Kidney glomerular epithelial cell (primary cell): ENCODE results near the gene NOP10.
A peak's percentile ranks its signal among the peaks of the same experiment; 100 is the strongest.
"Not testable (repeated sequence)": the region's sequence is repeated elsewhere in the genome, so short reads cannot be mapped to it uniquely, and the experiment has no call there.

Experiments used
- DNase-seq: peaks from one replicate; lab custom pipeline; 2025; lab: John Stamatoyannopoulos, UW

Gene NOP10

GRCh38 chr15:34342737-34343575, at the start of gene NOP10, which contains the start of gene NUTM1:
TSS of gene NOP10 (minus strand) at chr15:34343136. CDS start at chr15:34343073, 63 bp downstream.
TSS of gene NUTM1 (plus strand) at chr15:34343315. CDS start at chr15:34343697, 382 bp downstream.
- peak; percentile 95 for DNase-seq

- not testable (repeated sequence) for DNase-seq
These were observed 46.7 kb upstream of the NOP10 start for GRCh38 chr15:34389594-34390086.

- DNase-seq = not testable (repeated sequence)
These were observed 39.0 kb upstream of the NOP10 start for GRCh38 chr15:34381829-34382521.

GRCh38 chr15:34380491-34380890, 37.6 kb upstream of the NOP10 start:
- not testable (repeated sequence) for DNase-seq

- no peak for DNase-seq
These were observed 33.9 kb upstream of the NOP10 start for GRCh38 chr15:34376856-34377255.

- DNase-seq = not testable (repeated sequence)
These were observed 32.6 kb upstream of the NOP10 start for GRCh38 chr15:34375541-34375940.

- no peak for DNase-seq
These were observed 31.9 kb upstream of the NOP10 start for GRCh38 chr15:34374816-34375215.

- DNase-seq = no peak
These were observed 31.0 kb upstream of the NOP10 start for GRCh38 chr15:34373951-34374350.

- DNase-seq = no peak
These were observed 27.7 kb upstream of the NOP10 start for GRCh38 chr15:34370643-34371042.

GRCh38 chr15:34370129-34370528, 27.2 kb upstream of the NOP10 start:
- no peak for DNase-seq

- DNase-seq = peak; percentile 77
These were observed 24.5 kb upstream of the NOP10 start, which contains the start of gene LPCAT4 for GRCh38 chr15:34367101-34368081. TSS of gene LPCAT4 (minus strand) at chr15:34367196. CDS start at chr15:34367100, 96 bp downstream.

- DNase-seq = peak; percentile 52
These were observed 23.5 kb upstream of the NOP10 start for GRCh38 chr15:34366271-34367065.

- DNase-seq = no peak
These were observed 22.9 kb upstream of the NOP10 start for GRCh38 chr15:34365836-34366235.

- no peak for DNase-seq
These were observed 22.3 kb upstream of the NOP10 start for GRCh38 chr15:34365091-34365825.

- DNase-seq = no peak
These were observed 21.1 kb upstream of the NOP10 start for GRCh38 chr15:34364041-34364440.

- no peak for DNase-seq
These were observed 19.3 kb upstream of the NOP10 start for GRCh38 chr15:34362047-34362773.

- DNase-seq = no peak
These were observed 18.3 kb upstream of the NOP10 start for GRCh38 chr15:34361278-34361677.

- DNase-seq = no peak
These were observed 17.4 kb upstream of the NOP10 start for GRCh38 chr15:34360298-34360697.

GRCh38 chr15:34359416-34359815, 16.5 kb upstream of the NOP10 start:
- no peak for DNase-seq
